HepG2 (cell line): ENCODE results near the gene KCNJ13. TPM values are rescaled to one million over a fixed set of nuclear protein-coding genes. Genes with fewer than 3 reads are reported as not detected.

Experiments
- ATAC-seq: fragments of 200-7000 bp; cut with Tn5 transposase; 3 replicates; pipeline ENCODE4 v1.9.1; 2020; ENCODE audit warnings: mild to moderate bottlenecking, moderate library complexity
- BruUV-seq: library from RNA; stranded (reverse); fragments of 400-500 nt; replicated peaks from 2 replicates; lab custom pipeline; 2021; lab: Mats Ljungman, UMichigan
- CTCF ChIA-PET: fragments of 300-600 bp; formaldehyde crosslinking; extraction: SDS; loops from one replicate; lab custom pipeline; 2021; ENCODE audit warnings: low total read pairs, inconsistent platforms, low intra/inter-chr PET ratio; lab: Yijun Ruan, JAX
- POLR2A ChIA-PET: fragments of 350-600 bp; sonication (Branson Sonifier 250); formaldehyde crosslinking; loops from one replicate; lab custom pipeline; 2020; ENCODE audit warnings: antibody characterized with exemption, inconsistent platforms; lab: Yijun Ruan, JAX
- DNase-seq: peaks from one replicate; pipeline ENCODE4 v3.0.0-alpha.2; 2015; ENCODE audit warnings: low spot score
- FAIRE-seq: peaks from 3 replicates; lab custom pipeline; 2011; peaks lifted over from hg19 to GRCh38; lab: Jason Lieb, UNC
- H2AFZ ChIP-seq: one replicate; pipeline ENCODE4 v1.6.1; 2011; ENCODE audit warnings: low read length, inconsistent platforms
- H3K27ac ChIP-seq: fragments of 300-600 bp; 3 replicates; pipeline ENCODE4 v1.8.0; 2011; ENCODE audit warnings: mixed run types, mild to moderate bottlenecking, mixed read lengths, low read length, inconsistent platforms; ENCODE audit not compliant: insufficient read depth; ENCODE audit errors: extremely low read length
- H3K27me3 ChIP-seq, 2 experiments: fragments of 200-600 bp in 1 of 2; 2 replicates in 1 of 2; 3 replicates in 1 of 2; pipeline versions ENCODE4 v1.6.0 to v1.8.0; 2011; ENCODE audit warnings: low read length in 2 of 2, mild to moderate bottlenecking in 2 of 2, moderate library complexity in 2 of 2, inconsistent platforms in 1 of 2; ENCODE audit not compliant: insufficient read depth in 2 of 2, control insufficient read depth in 1 of 2
- H3K36me3 ChIP-seq, 2 experiments: fragments of 200-600 bp in 1 of 2; replicated peaks in 1 of 2; 2 replicates in 1 of 2; 3 replicates in 1 of 2; pipeline versions ENCODE4 v1.5.1 to v1.8.0; 2011; ENCODE audit warnings: low read length in 2 of 2, inconsistent platforms in 1 of 2; ENCODE audit not compliant: insufficient read depth in 2 of 2, control insufficient read depth in 1 of 2
- H3K4me1 ChIP-seq: 2 replicates; pipeline ENCODE4 v1.5.1; 2012; ENCODE audit warnings: low read length, inconsistent platforms; ENCODE audit not compliant: insufficient read depth
- H3K4me2 ChIP-seq: 2 replicates; pipeline ENCODE4 v1.6.0; 2011; ENCODE audit warnings: low read depth, low read length, inconsistent platforms
- H3K4me3 ChIP-seq, 3 experiments: fragments of 200-600 bp in 1 of 3; sonication (generic), shearing (Covaris generic) in 1 of 3; replicated peaks in 1 of 3; 2 replicates each; pipeline ENCODE4 v1.5.1; 2011 to 2016; ENCODE audit warnings: low read length in 3 of 3, inconsistent platforms in 2 of 3, low read depth in 2 of 3, mild to moderate bottlenecking in 2 of 3, control low read depth in 1 of 3, mixed read lengths in 1 of 3; ENCODE audit not compliant: insufficient read depth in 1 of 3
- H3K79me2 ChIP-seq: one replicate; pipeline ENCODE4 v1.6.1; 2011; ENCODE audit warnings: low read length, inconsistent platforms; ENCODE audit not compliant: insufficient read depth
- H3K9ac ChIP-seq: 2 replicates; pipeline ENCODE4 v1.6.0; 2011; ENCODE audit warnings: mild to moderate bottlenecking, low read depth, low read length, inconsistent platforms; ENCODE audit not compliant: insufficient read depth
- H3K9me3 ChIP-seq: 2 replicates; pipeline ENCODE4 v1.5.1; 2012; ENCODE audit warnings: mild to moderate bottlenecking, low read length
- H4K20me1 ChIP-seq: 2 replicates; pipeline ENCODE4 v1.6.0; 2011; ENCODE audit warnings: inconsistent platforms, mild to moderate bottlenecking, low read length, moderate library complexity; ENCODE audit not compliant: insufficient read depth
- CEBPB ChIP-seq: IDR thresholded peaks from 2 replicates; pipeline ENCODE4 v1.6.1; 2011; ENCODE audit warnings: low read depth, low read length, improper control_type of control experiment, borderline replicate concordance
- CEBPZ ChIP-seq: IDR thresholded peaks from 2 replicates; pipeline ENCODE4 v1.6.1; 2012; ENCODE audit warnings: low read length, improper control_type of control experiment
- HNF1A ChIP-seq, 2 experiments: sonication (generic) in 1 of 2; formaldehyde crosslinking in 1 of 2; IDR thresholded peaks; 2 replicates each; pipeline versions ENCODE4 v1.4.0 to v1.6.1; 2016 to 2020; ENCODE audit warnings: borderline replicate concordance in 1 of 2, low read depth in 1 of 2, mild to moderate bottlenecking in 1 of 2, missing genetic modification reagents in 1 of 2
- ZBED4 ChIP-seq: sonication (generic); formaldehyde crosslinking; IDR thresholded peaks from 2 replicates; pipeline ENCODE4 v1.4.0; 2020; ENCODE audit warnings: missing genetic modification reagents, borderline replicate concordance
- WGBS: methylation state at CpG from one replicate; pipeline ENCODE4 v1.1.6; 2017; ENCODE audit warnings: low lambda C conversion rate; 5-methylcytosine and 5-hydroxymethylcytosine counted together
- in situ Hi-C: cut with HindIII; loops from 2 replicates; pipeline ENCODE4 v1.10.0; 2017; ENCODE audit warnings: low pct_unique_long_range_greater_than_20kb; ENCODE audit not compliant: extremely low pct_ligation_motif_present
- intact Hi-C: fragments of 100-400 bp; cut with micrococcal nuclease; formaldehyde crosslinking; loops from one replicate; pipeline ENCODE4 v1.10.0; 2022; ENCODE audit not compliant: unreplicated experiment
- polyA plus RNA-seq, 8 experiments: library from polyadenylated mRNA; depleted of rRNA in 3 of 8; stranded (reverse) in 7 of 8; unstranded in 1 of 8; fragments of >200 nt; fragmentation: Illumina TruSeq in 4 of 8; extraction: Trizol in 4 of 8; gene quantifications; 2 replicates each; pipeline versions ENCODE4 v1.2.1 to v1.2.3, GENCODE V29; 2011 to 2016; ENCODE audit warnings: low read depth in 4 of 8, missing spikeins in 1 of 8, mixed read lengths in 1 of 8; ENCODE audit not compliant: insufficient read depth in 1 of 8
- total RNA-seq, 5 experiments: library from RNA; depleted of rRNA; stranded (reverse); fragments of >200 nt; fragmentation: Illumina TruSeq; extraction: Trizol; gene quantifications; 2 replicates each; pipeline ENCODE4 v1.2.3, GENCODE V29; 2016; ENCODE audit warnings: low read depth in 1 of 5

KCNJ13 gene
- total and polyA plus RNA-seq, 2 of the 13 experiments (the other 11 are each of a cell fraction or from before 2014, with no cell fraction given): not detected

- Histone ChIP-seq H3K9me3 (no peaks in the 10 kb centered on the region), H3K79me2 (no peaks in the 10 kb centered on the region), H2AFZ (no peak overlapping the region), H3K27ac (no peak overlapping the region), H3K9ac (no peak overlapping the region), H4K20me1 (no peaks in the 10 kb centered on the region), H3K36me3 (peaks cover 32 to 84% of the 10 kb centered on the region in 2 experiments), H3K4me3 (no peak overlapping the region), H3K27me3 (no peaks in the 10 kb centered on the region)
- intact Hi-C loops: no loop called here
- no peak for ATAC-seq
- no peak for DNase-seq
- POLR2A ChIA-PET: no interaction called here
- TF ChIP-seq HNF1A (IDR thresholded peaks at IDR 0.05; ENCODE audit: low read depth) (no peak), HNF1A (CRISPR knock-in tag; IDR thresholded peaks at IDR 0.05; ENCODE audit: borderline replicate concordance) (no peak), ZBED4 (no peak), CEBPZ (no peak), CEBPB (no peak)
- TF ChIP-seq, all 625 proteins: peak for 0
- in situ Hi-C loops: no loop called here
- BruUV-seq: no TSS peak
- FAIRE-seq: no peak
- Histone ChIP-seq H3K4me2 (no peak overlapping the region), H3K4me1 (no peaks in the 10 kb centered on the region)
- CTCF ChIA-PET: no interaction called here
- 99% methylated on average over 4 of the region's 4 CpGs for WGBS
Observed at GRCh38 chr2:232789082-232789481, 12.7 kb upstream of the KCNJ13 start.
